HG03135 (cell line): ENCODE results near the gene UGT1A7.

Experiments
- ATAC-seq: cut with Tn5 transposase; IDR thresholded peaks from one replicate; pipeline ENCODE4 v1.9.1; 2021; ENCODE audit warnings: mild to moderate bottlenecking, moderate library complexity; ENCODE audit not compliant: unreplicated experiment

UGT1A7 gene

GRCh38 chr2:233816334-233816733, 134.6 kb downstream of the UGT1A7 start:
- no peak for ATAC-seq

GRCh38 chr2:233816771-233817170, 135.1 kb downstream of the UGT1A7 start:
- ATAC-seq: no peak

GRCh38 chr2:233817361-233817911, 135.7 kb downstream of the UGT1A7 start:
- ATAC-seq: no peak

GRCh38 chr2:233817995-233818638, 136.4 kb downstream of the UGT1A7 start:
- no peak for ATAC-seq

GRCh38 chr2:233818639-233819621, 137.2 kb downstream of the UGT1A7 start:
- ATAC-seq: no peak

- ATAC-seq: no peak
Measured at GRCh38 chr2:233819884-233820773, 138.4 kb downstream of the UGT1A7 start.

- ATAC-seq: no peak
Measured at GRCh38 chr2:233820774-233821105, 139.0 kb downstream of the UGT1A7 start.

- no peak for ATAC-seq
Measured at GRCh38 chr2:233821196-233821595, 139.5 kb downstream of the UGT1A7 start.

GRCh38 chr2:233821709-233822100, 140.0 kb downstream of the UGT1A7 start:
- no peak for ATAC-seq

GRCh38 chr2:233822101-233822771, 140.5 kb downstream of the UGT1A7 start:
- no peak for ATAC-seq
